Mucosa of rectum (tissue), 2 donors: Measurements from ENCODE around the gene DDX39B.
A peak's percentile ranks its signal among the peaks of the same experiment; 100 is the strongest.

ENCODE experiments used
- H3K27ac ChIP-seq, 2 donors: one replicate each; pipeline ENCODE4 v1.7.0; 2013; ENCODE audit warnings: inconsistent platforms in 2 of 2, low read depth in 2 of 2, low read length in 2 of 2
- H3K27me3 ChIP-seq, 2 donors: one replicate each; pipeline ENCODE4 v1.7.0; 2013; ENCODE audit warnings: low read length in 2 of 2; ENCODE audit not compliant: control insufficient read depth in 2 of 2, insufficient read depth in 2 of 2
- H3K36me3 ChIP-seq, 2 donors: one replicate each; pipeline ENCODE4 v1.7.0; 2013; ENCODE audit warnings: low read length in 2 of 2; ENCODE audit not compliant: control insufficient read depth in 2 of 2, insufficient read depth in 2 of 2
- H3K4me1 ChIP-seq, 2 donors: one replicate each; pipeline ENCODE4 v1.7.0; 2013; ENCODE audit warnings: low read length in 2 of 2, mild to moderate bottlenecking in 1 of 2; ENCODE audit not compliant: control insufficient read depth in 2 of 2, insufficient read depth in 2 of 2
- H3K4me3 ChIP-seq, 2 donors: one replicate each; pipeline ENCODE4 v1.7.0; 2013; ENCODE audit warnings: low read length in 2 of 2
- H3K9ac ChIP-seq, 2 donors: one replicate each; pipeline ENCODE4 v1.7.0; 2013; ENCODE audit warnings: low read length in 2 of 2, low read depth in 1 of 2, mild to moderate bottlenecking in 1 of 2
- H3K9me3 ChIP-seq, 2 donors: one replicate each; pipeline ENCODE4 v1.7.0; 2013; ENCODE audit warnings: low read length in 2 of 2; ENCODE audit not compliant: control insufficient read depth in 2 of 2
- donor health status: healthy.
- donor health status: Normal muscosa, but diverticular disease.

DDX39B gene

DNA sequence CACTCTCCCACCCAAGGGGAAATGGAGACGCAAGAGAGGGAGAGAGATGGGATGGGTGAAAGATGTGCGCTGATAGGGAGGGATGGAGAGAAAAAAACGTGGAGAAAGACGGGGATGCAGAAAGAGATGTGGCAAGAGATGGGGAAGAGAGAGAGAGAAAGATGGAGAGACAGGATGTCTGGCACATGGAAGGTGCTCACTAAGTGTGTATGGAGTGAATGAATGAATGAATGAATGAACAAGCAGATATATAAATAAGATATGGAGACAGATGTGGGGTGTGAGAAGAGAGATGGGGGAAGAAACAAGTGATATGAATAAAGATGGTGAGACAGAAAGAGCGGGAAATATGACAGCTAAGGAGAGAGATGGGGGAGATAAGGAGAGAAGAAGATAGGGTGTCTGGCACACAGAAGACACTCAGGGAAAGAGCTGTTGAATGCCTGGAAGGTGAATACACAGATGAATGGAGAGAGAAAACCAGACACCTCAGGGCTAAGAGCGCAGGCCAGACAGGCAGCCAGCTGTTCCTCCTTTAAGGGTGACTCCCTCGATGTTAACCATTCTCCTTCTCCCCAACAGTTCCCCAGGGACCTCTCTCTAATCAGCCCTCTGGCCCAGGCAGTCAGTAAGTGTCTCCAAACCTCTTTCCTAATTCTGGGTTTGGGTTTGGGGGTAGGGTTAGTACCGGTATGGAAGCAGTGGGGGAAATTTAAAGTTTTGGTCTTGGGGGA lies 34.3 kb upstream of the DDX39B start:
- H3K4me3 ChIP-seq: peak overlapping the region; percentile 47 to 74
- H3K9me3 ChIP-seq: no peaks in the 10 kb centered on the region
- peak overlapping the region; percentile 35 to 47 for H3K9ac ChIP-seq
- no peaks in the 10 kb centered on the region for H3K36me3 ChIP-seq
- peak overlapping the region; percentile 25 to 68 for H3K27ac ChIP-seq
- peaks cover 9 to 14% of the 10 kb centered on the region in 2 donors for H3K4me1 ChIP-seq
- H3K27me3 ChIP-seq: peaks cover 3 to 5% of the 10 kb centered on the region in 2 donors

DNA sequence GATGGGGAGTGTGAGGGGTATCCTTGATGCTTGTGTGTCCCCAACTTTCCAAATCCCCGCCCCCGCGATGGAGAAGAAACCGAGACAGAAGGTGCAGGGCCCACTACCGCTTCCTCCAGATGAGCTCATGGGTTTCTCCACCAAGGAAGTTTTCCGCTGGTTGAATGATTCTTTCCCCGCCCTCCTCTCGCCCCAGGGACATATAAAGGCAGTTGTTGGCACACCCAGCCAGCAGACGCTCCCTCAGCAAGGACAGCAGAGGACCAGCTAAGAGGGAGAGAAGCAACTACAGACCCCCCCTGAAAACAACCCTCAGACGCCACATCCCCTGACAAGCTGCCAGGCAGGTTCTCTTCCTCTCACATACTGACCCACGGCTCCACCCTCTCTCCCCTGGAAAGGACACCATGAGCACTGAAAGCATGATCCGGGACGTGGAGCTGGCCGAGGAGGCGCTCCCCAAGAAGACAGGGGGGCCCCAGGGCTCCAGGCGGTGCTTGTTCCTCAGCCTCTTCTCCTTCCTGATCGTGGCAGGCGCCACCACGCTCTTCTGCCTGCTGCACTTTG lies 33.6 kb upstream of the DDX39B start, which contains the start of gene TNF:
Gene TNF (plus strand): TSS at position 231 of the 567 bp plus-strand sequence. CDS start 177 bp downstream, at position 408.
- peak within 1 kb of the TSS; percentile 47 to 74 for H3K4me3 ChIP-seq
- peaks cover 0 to 5% of the 10 kb centered on the region in 2 donors for H3K27me3 ChIP-seq
- peak within 1 kb of the TSS; percentile 35 to 47 for H3K9ac ChIP-seq
- H3K4me1 ChIP-seq: peaks cover 3 to 11% of the 10 kb centered on the region in 2 donors
- peak within 1 kb of the TSS; percentile 25 to 68 for H3K27ac ChIP-seq
- no peaks in the 10 kb centered on the region for H3K36me3 ChIP-seq
- no peaks in the 10 kb centered on the region for H3K9me3 ChIP-seq

DNA sequence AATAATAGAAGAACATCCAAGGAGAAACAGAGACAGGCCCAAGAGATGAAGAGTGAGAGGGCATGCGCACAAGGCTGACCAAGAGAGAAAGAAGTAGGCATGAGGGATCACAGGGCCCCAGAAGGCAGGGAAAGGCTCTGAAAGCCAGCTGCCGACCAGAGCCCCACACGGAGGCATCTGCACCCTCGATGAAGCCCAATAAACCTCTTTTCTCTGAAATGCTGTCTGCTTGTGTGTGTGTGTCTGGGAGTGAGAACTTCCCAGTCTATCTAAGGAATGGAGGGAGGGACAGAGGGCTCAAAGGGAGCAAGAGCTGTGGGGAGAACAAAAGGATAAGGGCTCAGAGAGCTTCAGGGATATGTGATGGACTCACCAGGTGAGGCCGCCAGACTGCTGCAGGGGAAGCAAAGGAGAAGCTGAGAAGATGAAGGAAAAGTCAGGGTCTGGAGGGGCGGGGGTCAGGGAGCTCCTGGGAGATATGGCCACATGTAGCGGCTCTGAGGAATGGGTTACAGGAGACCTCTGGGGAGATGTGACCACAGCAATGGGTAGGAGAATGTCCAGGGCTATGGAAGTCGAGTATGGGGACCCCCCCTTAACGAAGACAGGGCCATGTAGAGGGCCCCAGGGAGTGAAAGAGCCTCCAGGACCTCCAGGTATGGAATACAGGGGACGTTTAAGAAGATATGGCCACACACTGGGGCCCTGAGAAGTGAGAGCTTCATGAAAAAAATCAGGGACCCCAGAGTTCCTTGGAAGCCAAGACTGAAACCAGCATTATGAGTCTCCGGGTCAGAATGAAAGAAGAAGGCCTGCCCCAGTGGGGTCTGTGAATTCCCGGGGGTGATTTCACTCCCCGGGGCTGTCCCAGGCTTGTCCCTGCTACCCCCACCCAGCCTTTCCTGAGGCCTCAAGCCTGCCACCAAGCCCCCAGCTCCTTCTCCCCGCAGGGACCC lies 32.6 kb upstream of the DDX39B start:
- H3K27me3 ChIP-seq: peaks cover 0 to 2% of the 10 kb centered on the region in 2 donors
- peak overlapping the region in 1 of 2 donors; percentile 38 for H3K27ac ChIP-seq
- H3K4me1 ChIP-seq: peaks cover 3 to 8% of the 10 kb centered on the region in 2 donors
- H3K9me3 ChIP-seq: no peaks in the 10 kb centered on the region
- H3K4me3 ChIP-seq: no peak overlapping the region
- H3K36me3 ChIP-seq: no peaks in the 10 kb centered on the region
- H3K9ac ChIP-seq: no peak overlapping the region

DNA sequence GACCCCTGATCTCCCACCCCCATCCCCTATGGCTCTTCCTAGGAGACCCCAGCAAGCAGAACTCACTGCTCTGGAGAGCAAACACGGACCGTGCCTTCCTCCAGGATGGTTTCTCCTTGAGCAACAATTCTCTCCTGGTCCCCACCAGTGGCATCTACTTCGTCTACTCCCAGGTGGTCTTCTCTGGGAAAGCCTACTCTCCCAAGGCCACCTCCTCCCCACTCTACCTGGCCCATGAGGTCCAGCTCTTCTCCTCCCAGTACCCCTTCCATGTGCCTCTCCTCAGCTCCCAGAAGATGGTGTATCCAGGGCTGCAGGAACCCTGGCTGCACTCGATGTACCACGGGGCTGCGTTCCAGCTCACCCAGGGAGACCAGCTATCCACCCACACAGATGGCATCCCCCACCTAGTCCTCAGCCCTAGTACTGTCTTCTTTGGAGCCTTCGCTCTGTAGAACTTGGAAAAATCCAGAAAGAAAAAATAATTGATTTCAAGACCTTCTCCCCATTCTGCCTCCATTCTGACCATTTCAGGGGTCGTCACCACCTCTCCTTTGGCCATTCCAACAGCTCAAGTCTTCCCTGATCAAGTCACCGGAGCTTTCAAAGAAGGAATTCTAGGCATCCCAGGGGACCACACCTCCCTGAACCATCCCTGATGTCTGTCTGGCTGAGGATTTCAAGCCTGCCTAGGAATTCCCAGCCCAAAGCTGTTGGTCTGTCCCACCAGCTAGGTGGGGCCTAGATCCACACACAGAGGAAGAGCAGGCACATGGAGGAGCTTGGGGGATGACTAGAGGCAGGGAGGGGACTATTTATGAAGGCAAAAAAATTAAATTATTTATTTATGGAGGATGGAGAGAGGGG lies 31.7 kb upstream of the DDX39B start:
- Histone ChIP-seq H3K36me3 (no peaks in the 10 kb centered on the region), H3K9me3 (no peaks in the 10 kb centered on the region), H3K4me3 (no peak overlapping the region), H3K9ac (no peak overlapping the region), H3K4me1 (peaks cover 3 to 8% of the 10 kb centered on the region in 2 donors), H3K27me3 (peaks cover 0 to under 1% of the 10 kb centered on the region in 2 donors), H3K27ac (no peak overlapping the region)

DNA sequence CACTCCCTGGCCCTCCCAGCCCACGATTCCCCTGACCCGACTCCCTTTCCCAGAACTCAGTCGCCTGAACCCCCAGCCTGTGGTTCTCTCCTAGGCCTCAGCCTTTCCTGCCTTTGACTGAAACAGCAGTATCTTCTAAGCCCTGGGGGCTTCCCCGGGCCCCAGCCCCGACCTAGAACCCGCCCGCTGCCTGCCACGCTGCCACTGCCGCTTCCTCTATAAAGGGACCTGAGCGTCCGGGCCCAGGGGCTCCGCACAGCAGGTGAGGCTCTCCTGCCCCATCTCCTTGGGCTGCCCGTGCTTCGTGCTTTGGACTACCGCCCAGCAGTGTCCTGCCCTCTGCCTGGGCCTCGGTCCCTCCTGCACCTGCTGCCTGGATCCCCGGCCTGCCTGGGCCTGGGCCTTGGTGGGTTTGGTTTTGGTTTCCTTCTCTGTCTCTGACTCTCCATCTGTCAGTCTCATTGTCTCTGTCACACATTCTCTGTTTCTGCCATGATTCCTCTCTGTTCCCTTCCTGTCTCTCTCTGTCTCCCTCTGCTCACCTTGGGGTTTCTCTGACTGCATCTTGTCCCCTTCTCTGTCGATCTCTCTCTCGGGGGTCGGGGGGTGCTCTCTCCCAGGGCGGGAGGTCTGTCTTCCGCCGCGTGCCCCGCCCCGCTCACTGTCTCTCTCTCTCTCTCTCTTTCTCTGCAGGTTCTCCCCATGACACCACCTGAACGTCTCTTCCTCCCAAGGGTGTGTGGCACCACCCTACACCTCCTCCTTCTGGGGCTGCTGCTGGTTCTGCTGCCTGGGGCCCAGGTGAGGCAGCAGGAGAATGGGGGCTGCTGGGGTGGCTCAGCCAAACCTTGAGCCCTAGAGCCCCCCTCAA lies 30.5 kb upstream of the DDX39B start, which contains the start of gene LTA:
Gene LTA (plus strand): TSS at position 249 of the 871 bp plus-strand sequence. CDS start 454 bp downstream, at position 703.
- H3K9me3 ChIP-seq: no peaks in the 10 kb centered on the region
- peak within 1 kb of the TSS; percentile 34 to 69 for H3K27ac ChIP-seq
- peak within 1 kb of the TSS in 1 of 2 donors; percentile 47 for H3K9ac ChIP-seq
- H3K36me3 ChIP-seq: no peaks in the 10 kb centered on the region
- peak within 1 kb of the TSS; percentile 6 to 65 for H3K4me3 ChIP-seq
- H3K27me3 ChIP-seq: no peaks in the 10 kb centered on the region
- H3K4me1 ChIP-seq: peaks cover 7 to 14% of the 10 kb centered on the region in 2 donors

DNA sequence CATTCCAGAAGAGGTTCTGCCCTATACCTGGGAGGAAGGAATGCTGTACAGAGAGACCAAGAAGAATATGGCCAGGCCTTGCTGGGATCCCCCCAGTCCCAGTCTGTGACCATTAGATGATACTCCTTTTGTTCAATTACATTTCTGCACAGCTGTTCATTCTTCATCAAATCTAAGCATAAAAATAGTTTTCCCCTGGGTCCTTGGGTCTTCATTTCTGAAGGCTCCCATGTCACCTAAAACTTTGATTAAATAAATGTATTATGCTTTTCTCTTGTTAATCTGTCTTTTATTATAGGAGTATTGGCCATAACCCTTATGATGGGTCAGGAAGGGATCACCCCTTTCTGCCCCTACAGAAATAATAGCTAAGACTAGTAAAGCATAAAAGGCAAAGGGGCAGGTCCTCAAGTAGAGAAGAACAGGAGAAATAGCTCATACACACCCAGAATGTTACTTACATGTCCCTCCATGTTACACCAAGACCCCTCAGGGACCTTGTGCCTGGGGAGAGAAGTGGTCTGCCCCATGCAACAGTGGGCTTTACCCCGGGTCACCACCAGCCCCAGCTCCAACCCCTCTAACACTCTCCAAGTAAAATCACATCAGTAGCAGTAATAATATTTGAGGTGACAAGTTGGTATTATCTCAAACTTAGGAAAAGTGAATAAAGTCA lies 28.2 kb upstream of the DDX39B start:
- peaks cover 5 to 14% of the 10 kb centered on the region in 2 donors for H3K4me1 ChIP-seq
- H3K36me3 ChIP-seq: no peaks in the 10 kb centered on the region
- H3K9me3 ChIP-seq: no peaks in the 10 kb centered on the region
- no peak overlapping the region for H3K27ac ChIP-seq
- H3K9ac ChIP-seq: no peak overlapping the region
- no peaks in the 10 kb centered on the region for H3K27me3 ChIP-seq
- H3K4me3 ChIP-seq: no peak overlapping the region

DNA sequence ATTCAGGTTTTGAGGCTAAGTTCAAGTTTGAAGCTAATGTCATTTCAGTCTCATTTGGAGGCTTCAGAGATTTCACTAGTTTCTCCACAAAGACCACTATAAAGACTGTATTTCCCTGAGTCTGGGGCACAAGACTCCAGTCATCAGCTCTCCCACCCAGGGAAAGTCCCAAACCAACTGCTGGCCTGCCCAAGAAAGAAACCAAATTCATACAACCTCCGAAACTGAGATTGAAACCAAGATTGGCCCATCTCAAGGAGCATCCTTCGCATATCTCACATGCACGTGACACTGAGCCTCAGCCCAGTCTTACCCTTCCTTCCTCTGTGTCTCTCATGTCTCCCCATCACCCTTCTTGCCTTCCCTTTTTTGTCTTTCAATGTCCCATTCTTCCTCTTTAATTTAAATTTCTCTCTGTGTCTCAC lies 26.7 kb upstream of the DDX39B start:
- H3K27me3 ChIP-seq: no peaks in the 10 kb centered on the region
- no peak overlapping the region for H3K9ac ChIP-seq
- no peaks in the 10 kb centered on the region for H3K9me3 ChIP-seq
- peaks cover 4 to 9% of the 10 kb centered on the region in 2 donors for H3K4me1 ChIP-seq
- H3K36me3 ChIP-seq: no peaks in the 10 kb centered on the region
- no peak overlapping the region for H3K4me3 ChIP-seq
- H3K27ac ChIP-seq: peak overlapping the region in 1 of 2 donors; percentile 10

DNA sequence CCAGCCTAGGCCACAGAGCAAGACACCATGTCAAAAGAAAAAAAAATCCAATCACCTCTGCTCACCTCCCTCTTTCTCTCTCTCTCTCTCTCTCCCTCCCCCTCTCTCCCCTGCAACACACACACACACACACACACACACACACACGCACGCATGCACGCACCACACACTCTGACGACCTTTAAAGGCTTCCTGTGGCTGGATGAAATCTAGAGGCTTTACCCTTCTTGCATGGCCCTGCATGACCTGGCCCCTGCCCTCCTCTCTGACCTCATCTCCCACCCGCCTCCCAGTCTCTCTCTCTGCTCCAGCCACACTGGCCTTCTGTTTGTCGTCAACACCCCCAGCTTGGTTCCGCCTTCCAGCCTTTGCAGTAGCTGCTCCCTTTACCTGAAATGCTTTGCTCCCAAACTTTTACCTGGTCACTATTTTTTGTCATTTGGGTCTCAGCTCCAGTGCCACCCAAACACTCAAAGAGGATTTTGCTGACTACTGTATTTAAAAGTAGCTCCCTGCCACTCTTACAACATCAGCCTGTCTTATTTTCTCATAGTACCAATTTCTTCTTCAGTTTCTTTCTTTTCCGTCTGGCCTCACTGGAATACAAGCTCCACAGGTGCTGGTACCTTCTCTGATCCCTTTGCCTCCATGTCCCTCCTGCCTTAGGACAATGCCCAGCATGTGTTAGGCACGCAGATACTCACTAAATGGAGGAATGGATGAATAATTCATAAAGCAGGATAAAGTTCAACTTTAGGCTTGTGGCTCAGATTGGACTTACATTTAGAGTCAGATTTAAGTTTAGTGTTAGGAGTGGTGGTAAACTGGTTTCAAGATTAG lies 25.9 kb upstream of the DDX39B start:
- peaks cover 4 to 9% of the 10 kb centered on the region in 2 donors for H3K4me1 ChIP-seq
- no peaks in the 10 kb centered on the region for H3K36me3 ChIP-seq
- no peak overlapping the region for H3K4me3 ChIP-seq
- H3K9me3 ChIP-seq: no peaks in the 10 kb centered on the region
- peak overlapping the region in 1 of 2 donors; percentile 4 for H3K27ac ChIP-seq
- no peak overlapping the region for H3K9ac ChIP-seq
- H3K27me3 ChIP-seq: no peaks in the 10 kb centered on the region
